GM12801 (cell line): ENCODE data around the gene DNMT3A.

Experiments
- TF ChIP-seq, protein P1 (sequence below): IDR thresholded peaks from one replicate; pipeline ENCODE4 v1.5.1; 2011; ENCODE audit warnings: control low read depth; ENCODE audit not compliant: insufficient read length; ENCODE audit errors: extremely low read depth

The DNMT3A gene

GRCh38 chr2:25381502-25381901 is 39.8 kb upstream of the DNMT3A start:
- TF ChIP-seq, protein P1, sequence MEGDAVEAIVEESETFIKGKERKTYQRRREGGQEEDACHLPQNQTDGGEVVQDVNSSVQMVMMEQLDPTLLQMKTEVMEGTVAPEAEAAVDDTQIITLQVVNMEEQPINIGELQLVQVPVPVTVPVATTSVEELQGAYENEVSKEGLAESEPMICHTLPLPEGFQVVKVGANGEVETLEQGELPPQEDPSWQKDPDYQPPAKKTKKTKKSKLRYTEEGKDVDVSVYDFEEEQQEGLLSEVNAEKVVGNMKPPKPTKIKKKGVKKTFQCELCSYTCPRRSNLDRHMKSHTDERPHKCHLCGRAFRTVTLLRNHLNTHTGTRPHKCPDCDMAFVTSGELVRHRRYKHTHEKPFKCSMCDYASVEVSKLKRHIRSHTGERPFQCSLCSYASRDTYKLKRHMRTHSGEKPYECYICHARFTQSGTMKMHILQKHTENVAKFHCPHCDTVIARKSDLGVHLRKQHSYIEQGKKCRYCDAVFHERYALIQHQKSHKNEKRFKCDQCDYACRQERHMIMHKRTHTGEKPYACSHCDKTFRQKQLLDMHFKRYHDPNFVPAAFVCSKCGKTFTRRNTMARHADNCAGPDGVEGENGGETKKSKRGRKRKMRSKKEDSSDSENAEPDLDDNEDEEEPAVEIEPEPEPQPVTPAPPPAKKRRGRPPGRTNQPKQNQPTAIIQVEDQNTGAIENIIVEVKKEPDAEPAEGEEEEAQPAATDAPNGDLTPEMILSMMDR = no peak

- TF ChIP-seq, protein P1 = no peak
These were observed 39.1 kb upstream of the DNMT3A start for GRCh38 chr2:25380586-25381375.

DNA sequence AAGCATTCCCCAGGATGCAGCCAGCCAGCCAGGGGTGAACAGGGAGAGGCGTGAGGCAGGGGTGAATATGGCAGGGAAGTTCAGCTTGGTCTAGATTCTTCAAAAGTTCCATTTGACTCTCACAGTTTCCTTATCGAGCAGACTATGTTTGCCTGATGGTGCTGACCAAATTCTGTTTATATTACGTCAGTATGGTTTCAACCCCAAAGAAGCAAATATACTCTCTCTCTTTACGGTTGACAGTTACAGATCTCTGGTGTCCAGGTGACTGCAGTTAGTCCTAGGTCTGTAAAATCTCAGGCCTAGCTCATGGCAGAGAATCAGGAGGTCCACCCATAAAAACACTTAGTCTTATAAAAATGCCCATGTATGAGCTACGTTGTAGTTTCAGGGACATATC is 38.3 kb upstream of the DNMT3A start:
- TF ChIP-seq, protein P1 = no peak

DNA sequence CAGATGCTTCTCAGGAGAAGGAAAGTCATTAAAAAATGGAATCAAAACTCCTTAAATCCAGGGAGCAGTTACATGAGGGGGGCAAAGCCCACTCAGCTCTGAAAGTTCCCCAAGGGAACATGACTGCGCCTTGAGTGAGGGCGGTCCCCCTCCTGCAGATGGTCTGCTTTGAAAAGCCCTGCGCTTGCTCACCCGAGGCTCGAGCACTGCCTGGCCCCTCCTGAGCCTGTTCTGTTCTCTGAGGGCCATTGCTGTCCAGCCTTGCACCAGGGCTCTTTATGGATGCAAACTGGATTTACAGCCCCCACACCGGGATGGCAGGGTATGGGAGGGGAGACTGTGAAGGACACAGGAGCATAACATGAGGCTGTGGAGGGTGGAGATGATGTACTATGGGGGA is 37.8 kb upstream of the DNMT3A start:
- TF ChIP-seq, protein P1 = no peak

GRCh38 chr2:25378731-25379490 is 37.2 kb upstream of the DNMT3A start:
- TF ChIP-seq, protein P1 = no peak

DNA sequence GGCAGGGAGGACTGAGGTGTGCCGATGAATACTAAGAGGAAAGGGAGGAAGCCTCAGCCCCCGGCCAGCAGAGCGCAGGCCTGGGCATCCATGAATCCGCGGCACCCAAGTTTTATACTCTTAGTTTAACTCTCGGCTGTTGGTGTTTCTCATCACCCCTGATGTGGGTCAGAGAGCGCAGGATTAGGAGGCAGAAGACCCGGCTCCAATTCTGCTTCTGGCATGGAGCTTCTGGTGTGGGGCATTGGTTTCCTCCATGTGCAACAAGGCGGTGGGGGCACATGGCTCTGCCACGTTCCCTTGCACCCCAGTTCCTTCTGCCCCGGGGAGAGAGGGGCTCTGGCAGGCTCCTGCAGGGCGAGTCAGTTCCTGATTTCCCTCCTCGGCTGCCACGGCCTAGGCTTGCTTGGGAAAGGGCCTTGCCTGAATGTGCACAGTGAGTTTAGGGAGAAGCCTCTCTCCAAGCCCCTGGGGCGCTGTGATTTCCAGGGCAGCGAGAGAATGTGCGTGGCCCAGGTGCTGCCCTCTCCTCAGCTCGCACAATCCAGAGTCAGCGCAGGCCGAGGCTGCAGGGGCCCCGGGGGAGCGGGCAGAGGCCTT is 36.2 kb upstream of the DNMT3A start:
- TF ChIP-seq, protein P1 = no peak

DNA sequence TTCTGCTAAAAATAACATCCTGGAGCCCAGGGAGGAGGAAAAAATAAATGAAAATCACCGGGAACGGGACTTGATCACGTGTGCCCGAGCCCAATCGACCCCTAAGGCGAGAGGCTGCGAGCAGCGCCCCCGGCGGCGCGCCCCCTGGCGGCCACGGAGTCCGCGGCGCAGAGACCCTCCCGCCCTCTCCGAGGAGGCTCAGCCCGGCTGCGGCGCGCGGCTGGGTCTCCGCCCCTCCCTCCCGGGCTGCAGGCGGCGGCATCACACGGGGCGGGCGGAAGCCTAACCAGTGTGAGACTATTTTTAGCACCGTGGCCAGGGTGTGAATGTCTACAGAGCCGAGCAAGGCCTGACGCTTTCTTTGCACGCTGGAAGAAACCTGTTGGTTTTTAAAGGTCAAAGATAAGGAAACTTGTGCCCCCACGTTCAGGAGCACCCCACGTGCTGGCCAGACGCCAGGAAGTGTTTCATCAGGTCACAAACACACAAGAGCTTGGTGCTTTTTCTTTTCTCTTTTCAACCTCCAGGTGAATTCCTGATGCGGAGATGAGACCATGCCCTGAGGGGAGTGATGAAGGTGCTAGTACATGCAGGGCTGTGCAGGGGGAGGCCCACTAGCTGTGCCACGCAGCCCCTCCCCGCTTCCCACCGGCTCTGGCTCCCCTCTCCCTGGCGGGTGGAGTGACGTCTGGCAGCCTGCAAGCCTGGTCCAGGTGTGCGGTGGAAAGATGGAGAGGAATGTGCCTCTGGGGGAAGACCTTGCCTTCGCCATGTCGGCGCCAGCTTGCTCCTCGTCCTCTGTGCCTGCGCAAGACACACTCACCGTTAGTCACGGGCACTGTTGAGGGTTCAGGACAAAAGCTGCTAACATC is 35.3 kb upstream of the DNMT3A start:
- TF ChIP-seq, protein P1 = no peak
